Endodermal cell (in vitro differentiated cells): ENCODE results near the gene NTPCR. TPM values are rescaled to one million over a fixed set of nuclear protein-coding genes. Genes with fewer than 3 reads are reported as not detected.

Experiments
- DNase-seq: peaks from one replicate; pipeline ENCODE4 v3.0.0-alpha.2; 2017
- H3K27ac ChIP-seq: 2 replicates; pipeline ENCODE4 v1.5.1; 2013; ENCODE audit warnings: mild to moderate bottlenecking, low read depth, low read length, moderate library complexity
- H3K27me3 ChIP-seq: 2 replicates; pipeline ENCODE4 v1.6.1; 2013; ENCODE audit warnings: mild to moderate bottlenecking, low read length, moderate library complexity; ENCODE audit not compliant: insufficient read depth, control insufficient read depth, poor library complexity, severe bottlenecking
- H3K36me3 ChIP-seq: 2 replicates; pipeline ENCODE4 v1.7.0; 2013; ENCODE audit warnings: mild to moderate bottlenecking, low read length, moderate library complexity; ENCODE audit not compliant: control insufficient read depth, insufficient read depth
- H3K4me1 ChIP-seq: one replicate; pipeline ENCODE4 v1.7.0; 2013; ENCODE audit warnings: low read length; ENCODE audit not compliant: control insufficient read depth, insufficient read depth
- H3K4me3 ChIP-seq: 2 replicates; pipeline ENCODE4 v1.5.1; 2013; ENCODE audit warnings: mild to moderate bottlenecking, low read length, moderate library complexity
- H3K9ac ChIP-seq: 2 replicates; pipeline ENCODE4 v1.6.1; 2013; ENCODE audit warnings: mild to moderate bottlenecking, low read length, moderate library complexity; ENCODE audit not compliant: poor library complexity, severe bottlenecking; ENCODE audit errors: extremely low read depth
- H3K9me3 ChIP-seq: 2 replicates; pipeline ENCODE4 v1.6.1; 2013; ENCODE audit warnings: mild to moderate bottlenecking, low read length, moderate library complexity; ENCODE audit not compliant: control insufficient read depth
- H3K27ac Mint-ChIP-seq: 2 replicates; pipeline ENCODE4 v1.8.0; 2020; ENCODE audit warnings: mixed read lengths
- H3K27me3 Mint-ChIP-seq: 2 replicates; pipeline ENCODE4 v1.8.0; 2021; ENCODE audit warnings: mild to moderate bottlenecking, mixed read lengths; ENCODE audit not compliant: insufficient read depth
- H3K36me3 Mint-ChIP-seq: 2 replicates; pipeline ENCODE4 v1.8.0; 2020; ENCODE audit warnings: low read depth, mixed read lengths
- H3K4me1 Mint-ChIP-seq: 2 replicates; pipeline ENCODE4 v1.8.0; 2020; ENCODE audit warnings: mixed read lengths
- H3K4me3 Mint-ChIP-seq: 2 replicates; pipeline ENCODE4 v1.8.0; 2020; ENCODE audit warnings: mild to moderate bottlenecking, moderate library complexity, mixed read lengths
- H3K9me3 Mint-ChIP-seq: 2 replicates; pipeline ENCODE4 v1.8.0; 2020; ENCODE audit warnings: mild to moderate bottlenecking, mixed read lengths
- WGBS, 2 experiments: methylation state at CpG; one replicate each; pipeline versions ENCODE4 v1.1.5 to v1.1.7; 2013; ENCODE audit warnings: missing lambda C conversion rate in 2 of 2, mixed read lengths in 1 of 2; ENCODE audit not compliant: insufficient coverage in 1 of 2, insufficient read length in 1 of 2; 5-methylcytosine and 5-hydroxymethylcytosine counted together
- total RNA-seq, 2 donors: library from RNA; stranded (reverse); fragmentation: NEBNext Ultra II Directional in 1 of 2; extraction: Animal tissue kit (Norgen Biotek cat#: 25700) in 1 of 2; gene quantifications; 2 replicates in 1 of 2; 3 replicates in 1 of 2; pipeline ENCODE4 v1.2.1, GENCODE V29; 2021
- TF ChIP-seq, protein P1 (sequence below): fragments of 200-600 bp; sonication (generic); conservative IDR thresholded peaks from 2 replicates; pipeline ENCODE4 v1.5.0; 2021; ENCODE audit warnings: antibody characterized with exemption, mild to moderate bottlenecking

The NTPCR gene
- total RNA-seq, 2 donors from 2014 or later, result 30.9 to 43.3 TPM

DNA sequence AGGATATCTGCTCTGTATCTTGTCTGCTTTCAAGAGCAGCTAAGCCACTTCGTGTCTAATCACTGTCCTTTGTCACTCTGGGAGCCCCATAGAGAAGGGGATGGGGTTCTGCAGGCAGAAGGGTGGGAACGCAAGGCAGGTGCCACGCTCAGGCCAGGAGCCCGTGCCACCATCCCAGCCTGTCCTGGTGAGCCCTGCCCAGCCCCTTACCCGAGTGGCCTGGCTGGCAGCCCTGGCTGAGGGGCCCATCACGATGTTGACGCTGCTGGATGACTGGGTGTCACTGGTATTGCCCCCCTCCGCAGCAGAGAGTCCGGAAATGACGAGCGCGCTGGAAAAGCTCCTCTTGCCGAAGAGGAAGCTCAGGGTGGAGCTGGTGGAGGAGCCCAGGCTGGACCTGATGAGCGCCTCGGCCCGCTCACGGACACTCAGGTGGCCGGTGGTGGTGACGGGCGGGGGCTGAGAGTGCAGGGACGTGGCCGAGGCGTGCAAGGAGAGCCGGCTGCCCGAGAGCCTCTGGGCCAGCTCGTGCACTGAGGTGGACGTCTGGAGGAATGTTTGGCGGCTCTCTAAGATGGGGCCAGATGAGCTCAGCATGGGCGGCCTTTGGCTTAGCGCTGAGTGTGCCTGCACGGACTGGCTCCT, 35.6 kb downstream of the NTPCR start:
- Mint-ChIP-seq H3K27ac (no peak overlapping the region), H3K4me3 (no peak overlapping the region), H3K36me3 (peaks cover 15% of the 10 kb centered on the region), H3K9me3 (no peaks in the 10 kb centered on the region), H3K4me1 (no peaks in the 10 kb centered on the region), H3K27me3 (no peaks in the 10 kb centered on the region)
- Histone ChIP-seq H3K4me1 (no peaks in the 10 kb centered on the region), H3K9ac (no peak overlapping the region), H3K4me3 (no peak overlapping the region), H3K27me3 (no peaks in the 10 kb centered on the region), H3K9me3 (no peaks in the 10 kb centered on the region), H3K27ac (no peak overlapping the region), H3K36me3 (no peaks in the 10 kb centered on the region)
- TF ChIP-seq, protein P1, sequence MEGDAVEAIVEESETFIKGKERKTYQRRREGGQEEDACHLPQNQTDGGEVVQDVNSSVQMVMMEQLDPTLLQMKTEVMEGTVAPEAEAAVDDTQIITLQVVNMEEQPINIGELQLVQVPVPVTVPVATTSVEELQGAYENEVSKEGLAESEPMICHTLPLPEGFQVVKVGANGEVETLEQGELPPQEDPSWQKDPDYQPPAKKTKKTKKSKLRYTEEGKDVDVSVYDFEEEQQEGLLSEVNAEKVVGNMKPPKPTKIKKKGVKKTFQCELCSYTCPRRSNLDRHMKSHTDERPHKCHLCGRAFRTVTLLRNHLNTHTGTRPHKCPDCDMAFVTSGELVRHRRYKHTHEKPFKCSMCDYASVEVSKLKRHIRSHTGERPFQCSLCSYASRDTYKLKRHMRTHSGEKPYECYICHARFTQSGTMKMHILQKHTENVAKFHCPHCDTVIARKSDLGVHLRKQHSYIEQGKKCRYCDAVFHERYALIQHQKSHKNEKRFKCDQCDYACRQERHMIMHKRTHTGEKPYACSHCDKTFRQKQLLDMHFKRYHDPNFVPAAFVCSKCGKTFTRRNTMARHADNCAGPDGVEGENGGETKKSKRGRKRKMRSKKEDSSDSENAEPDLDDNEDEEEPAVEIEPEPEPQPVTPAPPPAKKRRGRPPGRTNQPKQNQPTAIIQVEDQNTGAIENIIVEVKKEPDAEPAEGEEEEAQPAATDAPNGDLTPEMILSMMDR, result no peak
- 92 to 95% methylated on average over 27 to 31 of the region's 31 CpGs for WGBS, 2 experiments
- DNase-seq, result peak; percentile 35

DNA sequence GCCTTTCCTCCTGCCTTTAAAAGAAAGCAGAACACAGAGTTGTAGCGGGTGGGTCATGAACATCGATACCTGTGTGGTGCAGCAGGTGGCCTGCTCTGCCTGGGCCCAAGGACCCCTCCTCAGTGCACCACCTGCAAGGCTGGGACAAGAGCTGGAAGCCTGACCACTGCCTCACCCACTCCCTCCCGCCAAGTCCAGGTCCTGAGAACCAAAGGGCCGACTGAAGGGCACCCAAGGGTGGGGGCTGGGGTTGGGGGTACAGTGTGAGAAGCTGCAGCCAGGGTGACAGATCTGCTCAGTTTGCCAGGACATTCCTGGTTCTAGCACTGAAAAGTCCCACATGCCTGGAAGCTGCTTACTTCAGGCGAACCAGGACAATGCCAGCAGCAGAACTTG, 36.1 kb downstream of the NTPCR start:
- no peaks in the 10 kb centered on the region for H3K4me1 Mint-ChIP-seq
- no peak overlapping the region for H3K4me3 ChIP-seq
- no peaks in the 10 kb centered on the region for H3K9me3 ChIP-seq
- H3K27ac Mint-ChIP-seq, result no peak overlapping the region
- no peaks in the 10 kb centered on the region for H3K9me3 Mint-ChIP-seq
- no peak overlapping the region for H3K9ac ChIP-seq
- DNase-seq, result peak; percentile 33
- TF ChIP-seq, protein P1, result no peak
- WGBS, 2 experiments, result 96 to 97% methylated on average over 3 to 5 of the region's 5 CpGs
- no peaks in the 10 kb centered on the region for H3K27me3 ChIP-seq
- no peak overlapping the region for H3K4me3 Mint-ChIP-seq
- H3K27me3 Mint-ChIP-seq, result no peaks in the 10 kb centered on the region
- H3K36me3 Mint-ChIP-seq, result peaks cover 19% of the 10 kb centered on the region
- H3K27ac ChIP-seq, result no peak overlapping the region
- H3K36me3 ChIP-seq, result no peaks in the 10 kb centered on the region
- no peaks in the 10 kb centered on the region for H3K4me1 ChIP-seq

DNA sequence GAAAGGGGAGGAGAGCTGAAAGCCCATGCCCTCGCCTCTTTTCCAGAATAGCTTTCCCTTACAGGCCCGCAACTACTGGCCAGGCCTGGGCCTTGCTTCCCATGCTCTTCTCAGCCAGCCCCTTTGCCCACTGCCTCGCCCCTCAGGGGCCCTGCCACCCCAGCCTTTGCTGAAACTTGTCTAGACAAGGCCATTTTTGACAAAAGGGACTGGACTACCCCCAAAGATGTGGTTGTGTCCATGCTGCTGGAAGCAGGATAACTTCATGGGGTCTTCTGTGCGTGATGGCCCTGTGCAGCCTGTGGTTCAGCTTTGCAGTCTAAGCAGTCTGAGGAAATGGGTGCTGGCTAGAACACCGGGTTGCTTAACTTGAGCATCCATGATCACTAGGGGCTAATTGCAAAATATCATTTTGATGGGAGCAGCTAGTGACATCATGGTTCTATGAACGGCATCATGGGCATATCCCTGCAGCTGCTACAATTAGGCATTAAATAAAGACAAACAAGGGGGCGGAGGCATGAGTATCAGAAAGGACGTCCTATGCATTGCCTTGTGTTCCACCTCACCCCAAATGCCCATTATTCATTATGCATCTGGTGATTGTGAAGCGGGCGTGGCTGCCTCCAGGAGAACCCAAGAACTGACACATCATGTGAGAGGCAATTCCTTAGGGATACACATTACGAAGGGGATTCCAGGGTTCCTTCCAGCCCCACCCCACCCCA, 36.8 kb downstream of the NTPCR start:
- TF ChIP-seq, protein P1, result no peak
- Histone ChIP-seq H3K4me1 (no peaks in the 10 kb centered on the region), H3K4me3 (no peak overlapping the region), H3K36me3 (no peaks in the 10 kb centered on the region), H3K9ac (no peak overlapping the region), H3K9me3 (no peaks in the 10 kb centered on the region), H3K27ac (no peak overlapping the region), H3K27me3 (no peaks in the 10 kb centered on the region)
- Mint-ChIP-seq H3K4me1 (no peaks in the 10 kb centered on the region), H3K27ac (no peak overlapping the region), H3K9me3 (peaks cover 2% of the 10 kb centered on the region), H3K27me3 (no peaks in the 10 kb centered on the region), H3K4me3 (no peak overlapping the region), H3K36me3 (peaks cover 24% of the 10 kb centered on the region)
- no peak for DNase-seq
- 93 to 98% methylated on average over 6 to 11 of the region's 11 CpGs for WGBS, 2 experiments
